Fibroblast of mammary gland (primary cell): ENCODE measurements around the gene ITGA11.
A peak's percentile ranks its signal among the peaks of the same experiment; 100 is the strongest.

Experiments used
- DNase-seq: peaks from one replicate; pipeline ENCODE4 v3.0.0-alpha.2; 2010; ENCODE audit warnings: low read depth
- H3K4me3 ChIP-seq: 2 replicates; pipeline ENCODE4 v1.5.1; 2011; ENCODE audit warnings: low read depth, mild to moderate bottlenecking, low read length, moderate library complexity; ENCODE audit not compliant: control insufficient read depth
- CTCF ChIP-seq: conservative IDR thresholded peaks from 2 replicates; pipeline ENCODE4 v1.5.1; 2011; ENCODE audit warnings: low read depth, low read length, inconsistent platforms; ENCODE audit not compliant: control insufficient read depth, insufficient read depth

Gene ITGA11

GRCh38 chr15:68348081-68348480, 83.9 kb downstream of the ITGA11 start:
- no peak for TF ChIP-seq CTCF
- no peak overlapping the region for H3K4me3 ChIP-seq
- DNase-seq = peak; percentile 41

GRCh38 chr15:68347392-68347791, 84.6 kb downstream of the ITGA11 start:
- no peak overlapping the region for H3K4me3 ChIP-seq
- DNase-seq = no peak
- TF ChIP-seq CTCF = no peak

GRCh38 chr15:68346979-68347378, 85.0 kb downstream of the ITGA11 start:
- DNase-seq = no peak
- H3K4me3 ChIP-seq = no peak overlapping the region
- TF ChIP-seq CTCF = no peak

GRCh38 chr15:68345481-68345880, 86.5 kb downstream of the ITGA11 start:
- H3K4me3 ChIP-seq = no peak overlapping the region
- TF ChIP-seq CTCF = no peak

GRCh38 chr15:68344600-68344999, 87.4 kb downstream of the ITGA11 start:
- no peak for TF ChIP-seq CTCF
- DNase-seq = no peak

More at GRCh38 chr15:68345481-68345880, 86.5 kb downstream of the ITGA11 start:
- no peak for DNase-seq

GRCh38 chr15:68343579-68344225, 88.3 kb downstream of the ITGA11 start:
- TF ChIP-seq CTCF = no peak
- H3K4me3 ChIP-seq = no peak overlapping the region
- no peak for DNase-seq

More at GRCh38 chr15:68344600-68344999, 87.4 kb downstream of the ITGA11 start:
- H3K4me3 ChIP-seq = no peak overlapping the region
